ENCODE measurements around the gene RPAP2.

- TF ChIP-seq CTCF (IDR thresholded peaks at IDR 0.05) (no peak), POLR2A (IDR thresholded peaks at IDR 0.05) (no peak)
Measured at GRCh38 chr1:92356956-92357355, 58.1 kb downstream of the RPAP2 start.

Measured in transverse colon (tissue), 3 donors.